ENCODE results near the gene KMT2C. TPM values are rescaled to one million over a fixed set of nuclear protein-coding genes. Genes with fewer than 3 reads are reported as not detected.
"Not testable (repeated sequence)": the region's sequence is repeated elsewhere in the genome, so short reads cannot be mapped to it uniquely, and the experiment has no call there.

The KMT2C gene
- total RNA-seq, 1 donor from 2014 or later: 68.4 TPM

DNA sequence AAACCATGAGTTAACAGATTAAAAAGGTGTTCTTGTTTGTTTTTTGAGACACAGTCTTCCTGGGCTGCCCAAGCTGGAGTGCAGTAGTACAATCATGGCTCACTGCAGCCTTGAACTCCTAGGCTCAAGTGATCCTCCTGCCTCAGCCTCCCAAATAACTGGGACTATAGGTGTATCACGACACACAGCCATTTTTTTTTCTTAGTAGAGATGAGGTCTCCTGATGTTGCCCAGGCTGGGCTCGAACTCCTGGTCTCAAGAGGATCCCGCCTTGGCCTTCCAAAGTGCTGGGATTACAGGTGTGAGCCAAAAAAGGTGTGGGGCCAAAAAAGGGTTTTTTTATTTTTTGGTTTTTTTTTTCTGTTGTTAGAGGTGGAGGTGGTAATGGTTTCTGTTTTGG lies 29.3 kb downstream of the KMT2C start:
- intact Hi-C loops (cut with micrococcal nuclease): no loop called here
- H3K4me3 Mint-ChIP-seq: no peak overlapping the region
- peaks cover 17% of the 10 kb centered on the region for H3K9me3 Mint-ChIP-seq
- H3K27ac Mint-ChIP-seq: no peak overlapping the region
- peaks cover 5% of the 10 kb centered on the region for H3K36me3 Mint-ChIP-seq (ENCODE audit: low read depth)
- no peak for DNase-seq
- no peaks in the 10 kb centered on the region for H3K4me1 Mint-ChIP-seq
- H3K27me3 Mint-ChIP-seq: no peaks in the 10 kb centered on the region

DNA sequence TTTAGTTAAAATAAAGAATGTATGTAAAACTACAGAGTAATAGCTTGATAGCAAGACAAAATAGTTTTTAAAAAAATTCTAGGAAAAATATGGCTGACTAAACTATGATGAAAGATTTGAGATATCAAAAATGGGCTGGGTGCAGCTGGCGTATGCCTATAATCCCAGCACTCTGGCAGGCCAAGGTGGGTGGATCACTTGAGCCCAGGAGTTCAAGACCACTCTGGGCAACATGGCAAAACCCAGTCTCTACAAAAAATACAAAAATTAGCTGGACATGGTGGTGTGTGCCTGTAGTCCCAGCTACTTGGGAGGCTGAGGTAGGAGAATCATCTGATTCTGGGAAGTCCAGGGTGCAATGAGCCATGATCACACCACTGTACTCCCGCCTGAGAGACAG lies 29.8 kb downstream of the KMT2C start:
- H3K36me3 Mint-ChIP-seq (ENCODE audit: low read depth); DNase-seq; intact Hi-C loops (cut with micrococcal nuclease); H3K27ac Mint-ChIP-seq; H3K4me1 Mint-ChIP-seq; H3K4me3 Mint-ChIP-seq; H3K27me3 Mint-ChIP-seq: not testable (repeated sequence)
- H3K9me3 Mint-ChIP-seq: peaks cover 17% of the 10 kb centered on the region

GRCh38 chr7:152403726-152404125 lies 32.1 kb downstream of the KMT2C start:
- H3K27me3 Mint-ChIP-seq: no peaks in the 10 kb centered on the region
- H3K36me3 Mint-ChIP-seq (ENCODE audit: low read depth): peaks cover 2% of the 10 kb centered on the region
- no peak overlapping the region for H3K4me3 Mint-ChIP-seq
- DNase-seq: peak; percentile 58
- H3K4me1 Mint-ChIP-seq: no peaks in the 10 kb centered on the region
- no peak overlapping the region for H3K27ac Mint-ChIP-seq
- intact Hi-C loops (cut with micrococcal nuclease): no loop called here
- H3K9me3 Mint-ChIP-seq: peaks cover 17% of the 10 kb centered on the region

- H3K36me3 Mint-ChIP-seq (ENCODE audit: low read depth): peaks cover 2% of the 10 kb centered on the region
- intact Hi-C loops (cut with micrococcal nuclease): no loop called here
- no peak overlapping the region for H3K4me3 Mint-ChIP-seq
- no peak for DNase-seq
- H3K4me1 Mint-ChIP-seq: peaks cover 2% of the 10 kb centered on the region
- H3K27ac Mint-ChIP-seq: no peak overlapping the region
- peaks cover 17% of the 10 kb centered on the region for H3K9me3 Mint-ChIP-seq
- H3K27me3 Mint-ChIP-seq: no peaks in the 10 kb centered on the region
Observed at GRCh38 chr7:152402384-152403250, 33.2 kb downstream of the KMT2C start.

GRCh38 chr7:152399344-152399743 lies 36.5 kb downstream of the KMT2C start:
- no peak overlapping the region for H3K4me3 Mint-ChIP-seq
- peaks cover 5% of the 10 kb centered on the region for H3K4me1 Mint-ChIP-seq
- intact Hi-C loops (cut with micrococcal nuclease): no loop called here
- DNase-seq: no peak
- no peak overlapping the region for H3K27ac Mint-ChIP-seq
- no peaks in the 10 kb centered on the region for H3K27me3 Mint-ChIP-seq
- no peaks in the 10 kb centered on the region for H3K9me3 Mint-ChIP-seq
- no peaks in the 10 kb centered on the region for H3K36me3 Mint-ChIP-seq (ENCODE audit: low read depth)

GRCh38 chr7:152395112-152395511 lies 40.7 kb downstream of the KMT2C start:
- DNase-seq: no peak
- Mint-ChIP-seq H3K9me3 (no peaks in the 10 kb centered on the region), H3K4me1 (peaks cover 7% of the 10 kb centered on the region), H3K4me3 (no peak overlapping the region), H3K27me3 (no peaks in the 10 kb centered on the region), H3K27ac (no peak overlapping the region), H3K36me3 (ENCODE audit: low read depth) (no peaks in the 10 kb centered on the region)
- intact Hi-C loops (cut with micrococcal nuclease): no loop called here

DNA sequence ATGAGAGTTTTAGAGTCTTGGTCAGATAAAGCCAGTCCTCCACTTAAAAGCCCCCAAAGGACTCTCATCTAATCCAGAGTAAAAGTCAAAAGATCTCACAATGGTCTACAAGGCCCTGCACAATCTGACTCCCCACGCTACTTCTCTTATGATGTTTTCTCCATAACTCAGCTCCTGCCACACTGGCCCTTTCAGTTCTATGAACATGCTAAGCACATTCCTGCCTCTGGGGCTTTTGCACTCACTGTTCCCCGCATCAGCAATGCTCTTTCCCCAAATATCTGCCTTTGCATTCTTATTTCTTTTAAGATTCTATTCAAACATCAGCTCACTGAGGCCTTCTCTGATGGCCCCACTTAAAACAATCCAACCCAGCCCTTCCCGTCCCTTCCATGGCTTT lies 41.6 kb downstream of the KMT2C start:
- DNase-seq; H3K4me3 Mint-ChIP-seq; H3K27me3 Mint-ChIP-seq; H3K4me1 Mint-ChIP-seq; H3K27ac Mint-ChIP-seq; intact Hi-C loops (cut with micrococcal nuclease); H3K9me3 Mint-ChIP-seq; H3K36me3 Mint-ChIP-seq (ENCODE audit: low read depth): not testable (repeated sequence)

GRCh38 chr7:152392254-152392653 lies 43.5 kb downstream of the KMT2C start:
- Mint-ChIP-seq H3K27me3 (no peaks in the 10 kb centered on the region), H3K4me1 (peaks cover 7% of the 10 kb centered on the region), H3K36me3 (ENCODE audit: low read depth) (peaks cover 2% of the 10 kb centered on the region), H3K27ac (no peak overlapping the region), H3K4me3 (no peak overlapping the region), H3K9me3 (no peaks in the 10 kb centered on the region)
- intact Hi-C loops (cut with micrococcal nuclease): no loop called here
- DNase-seq: no peak

DNA sequence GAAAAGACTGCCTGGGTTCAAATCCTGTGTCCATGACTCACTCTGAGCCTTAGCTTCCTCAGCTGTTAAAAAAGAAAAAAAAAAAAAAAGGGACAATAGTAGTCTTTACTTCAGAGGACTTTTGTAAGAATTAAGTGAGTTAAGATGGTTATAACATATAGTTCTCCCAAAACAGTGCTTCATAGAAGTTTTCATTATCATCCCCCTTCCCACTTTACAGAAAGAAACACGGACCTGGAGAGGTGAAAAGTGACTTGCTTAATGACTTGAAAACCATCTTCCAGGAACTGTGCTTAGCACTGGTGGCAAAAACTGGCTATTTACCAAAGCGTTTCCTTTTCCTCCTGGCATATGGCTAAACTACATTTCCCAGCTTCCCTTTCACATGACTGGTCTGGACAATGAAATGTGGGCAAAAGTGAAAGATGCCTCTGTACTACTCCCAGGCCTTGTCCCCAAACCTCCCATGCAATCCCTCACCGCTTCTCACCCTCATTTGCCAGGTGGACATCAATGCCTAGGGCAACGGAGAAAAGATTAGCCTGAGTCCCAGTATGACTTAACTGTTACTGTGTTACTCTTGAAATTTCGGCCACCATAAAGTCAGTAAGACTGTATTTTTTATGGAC lies 49.6 kb downstream of the KMT2C start:
- H3K4me1 Mint-ChIP-seq; DNase-seq; intact Hi-C loops (cut with micrococcal nuclease); H3K4me3 Mint-ChIP-seq; H3K27ac Mint-ChIP-seq; H3K36me3 Mint-ChIP-seq (ENCODE audit: low read depth); H3K27me3 Mint-ChIP-seq; H3K9me3 Mint-ChIP-seq: not testable (repeated sequence)

- H3K27me3 Mint-ChIP-seq; intact Hi-C loops (cut with micrococcal nuclease); H3K9me3 Mint-ChIP-seq; H3K36me3 Mint-ChIP-seq (ENCODE audit: low read depth); DNase-seq; H3K4me3 Mint-ChIP-seq; H3K4me1 Mint-ChIP-seq; H3K27ac Mint-ChIP-seq: not testable (repeated sequence)
Observed at GRCh38 chr7:152384235-152385200, 51.3 kb downstream of the KMT2C start.

DNA sequence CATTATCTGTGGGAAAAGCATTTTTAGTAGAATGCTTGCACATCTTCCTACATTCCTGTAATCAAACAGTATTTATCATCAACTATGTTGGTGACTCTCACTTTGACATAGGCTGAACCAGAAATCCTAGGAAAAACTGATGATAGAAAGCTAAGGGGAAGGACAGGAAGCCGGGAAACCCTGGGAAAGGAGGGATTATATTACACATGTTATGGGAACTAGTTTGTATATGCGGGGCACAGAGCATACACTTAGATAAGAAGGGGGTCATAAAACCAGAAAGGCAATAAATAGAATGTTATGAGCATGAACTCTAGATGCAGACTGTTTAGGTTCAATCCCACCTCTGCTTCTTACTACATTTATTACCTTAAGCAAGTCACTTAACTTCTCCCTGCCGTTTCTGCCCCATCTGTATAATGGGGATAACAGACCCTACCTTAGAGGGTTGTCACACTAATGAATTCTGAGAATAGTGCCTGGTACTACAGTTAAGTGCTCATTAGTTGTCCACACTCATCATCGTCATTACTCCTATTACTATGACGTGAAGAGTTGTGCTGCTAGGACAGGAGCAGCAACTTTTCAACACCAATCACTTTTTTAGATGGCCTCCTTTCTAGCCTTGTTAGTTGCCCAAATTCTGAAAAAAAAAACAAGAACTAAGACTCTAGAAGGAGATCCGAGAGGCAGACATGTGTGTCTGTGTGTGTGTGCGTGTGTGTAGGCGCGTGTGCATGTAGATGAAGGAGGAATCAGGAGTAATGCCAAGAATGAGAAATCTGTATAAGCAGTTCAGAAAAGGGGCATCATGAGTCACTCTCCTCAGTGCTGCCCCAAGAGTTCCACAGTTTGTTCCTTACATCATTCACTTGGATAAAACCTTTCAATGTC lies 52.2 kb downstream of the KMT2C start:
- Mint-ChIP-seq H3K27ac (no peak overlapping the region), H3K36me3 (ENCODE audit: low read depth) (no peaks in the 10 kb centered on the region), H3K27me3 (no peaks in the 10 kb centered on the region), H3K9me3 (no peaks in the 10 kb centered on the region), H3K4me3 (no peak overlapping the region), H3K4me1 (peaks cover 6% of the 10 kb centered on the region)
- no peak for DNase-seq
- intact Hi-C loops (cut with micrococcal nuclease): no loop called here

- Mint-ChIP-seq H3K9me3 (no peaks in the 10 kb centered on the region), H3K4me1 (peaks cover 6% of the 10 kb centered on the region), H3K36me3 (ENCODE audit: low read depth) (no peaks in the 10 kb centered on the region), H3K27me3 (no peaks in the 10 kb centered on the region), H3K4me3 (no peak overlapping the region), H3K27ac (no peak overlapping the region)
- intact Hi-C loops (cut with micrococcal nuclease): no loop called here
- no peak for DNase-seq
Observed at GRCh38 chr7:152382244-152382643, 53.6 kb downstream of the KMT2C start.

- intact Hi-C loops (cut with micrococcal nuclease); H3K27me3 Mint-ChIP-seq; H3K27ac Mint-ChIP-seq; H3K9me3 Mint-ChIP-seq; H3K4me3 Mint-ChIP-seq; H3K4me1 Mint-ChIP-seq; H3K36me3 Mint-ChIP-seq (ENCODE audit: low read depth); DNase-seq: not testable (repeated sequence)
Observed at GRCh38 chr7:152380931-152381578, 54.7 kb downstream of the KMT2C start.

All from activated CD4-positive, alpha-beta T cell treated with anti-CD3 and anti-CD28 coated beads, Interleukin-2, amount 10 ng/mL, durations not matched to agents 24 days and 14 days (primary cell).